Stomach (tissue), 9 donors: ENCODE results near the gene TH. TPM values are rescaled to one million over a fixed set of nuclear protein-coding genes. Genes with fewer than 3 reads are reported as not detected.
"Not testable (repeated sequence)": the region's sequence is repeated elsewhere in the genome, so short reads cannot be mapped to it uniquely, and the experiment has no call there.

Experiments used
- DNase-seq, 2 donors: peaks; one replicate each; pipeline versions ENCODE4 v3.0.0 to v3.0.0-alpha.2; 2013 to 2019
- H3K27ac ChIP-seq, 5 donors: fragments of 200-600 bp in 4 of 5; sonication (generic) in 4 of 5; one replicate each; pipeline ENCODE4 v1.5.1; 2013 to 2019; ENCODE audit warnings: mild to moderate bottlenecking in 1 of 5, moderate library complexity in 1 of 5
- H3K27me3 ChIP-seq, 3 donors: fragments of 200-600 bp; sonication (generic); one replicate each; pipeline ENCODE4 v1.5.1; 2017 to 2019; ENCODE audit warnings: mixed run types in 1 of 3
- H3K36me3 ChIP-seq, 4 donors: fragments of 200-600 bp; sonication (generic); 1 replicate in 3 of 4; 2 replicates in 1 of 4; pipeline ENCODE4 v1.5.1; 2016 to 2019
- H3K4me1 ChIP-seq, 4 donors: fragments of 200-600 bp; sonication (generic); one replicate each; pipeline ENCODE4 v1.5.1; 2016 to 2019
- H3K4me3 ChIP-seq, 4 donors: fragments of 200-600 bp; sonication (generic) in 3 of 4; one replicate each; pipeline ENCODE4 v1.5.1; 2016 to 2019; ENCODE audit warnings: mild to moderate bottlenecking in 1 of 4
- H3K9me3 ChIP-seq, 4 donors: fragments of 200-600 bp; sonication (generic); one replicate each; pipeline ENCODE4 v1.5.1; 2016 to 2019
- CTCF ChIP-seq, 7 experiments: fragments of 450-650 bp in 4 of 7; fragments of 200-600 bp in 3 of 7; sonication (generic) in 3 of 7; IDR thresholded peaks; one replicate each; pipeline ENCODE4 v1.5.1; 2016 to 2019; ENCODE audit warnings: antibody characterized with exemption in 7 of 7, control low read depth in 2 of 7, mild to moderate bottlenecking in 1 of 7
- EP300 ChIP-seq: sonication (generic); formaldehyde crosslinking; IDR thresholded peaks from one replicate; pipeline ENCODE4 v1.6.1; 2017; ENCODE audit warnings: antibody characterized with exemption
- POLR2A ChIP-seq, 4 donors: fragments of 450-650 bp; IDR thresholded peaks; one replicate each; pipeline ENCODE4 v1.6.1; 2016; ENCODE audit warnings: antibody characterized with exemption in 4 of 4, control low read depth in 2 of 4, mild to moderate bottlenecking in 1 of 4, moderate library complexity in 1 of 4
- POLR2AphosphoS5 ChIP-seq, 3 donors: sonication (generic); formaldehyde crosslinking; IDR thresholded peaks; one replicate each; pipeline ENCODE4 v1.6.1; 2016; ENCODE audit warnings: antibody characterized with exemption in 3 of 3
- WGBS, 5 donors: extraction: QIAGEN DNeasy Blood & Tissue Kit in 3 of 5; methylation state at CpG; one replicate each; pipeline versions ENCODE4 v1.1.5 to v1.1.7; 2013 to 2018; 5-methylcytosine and 5-hydroxymethylcytosine counted together
- intact Hi-C: fragments of 100-400 bp; cut with DNase I; formaldehyde crosslinking; loops from one replicate; pipeline ENCODE4 v1.15.1; 2023; ENCODE audit warnings: low total_unique reads
- polyA plus RNA-seq, 3 donors: library from polyadenylated mRNA; stranded (reverse); fragments of 200-250 nt; gene quantifications; one replicate each; pipeline ENCODE4 v1.2.3, GENCODE V29; 2013
- total RNA-seq, 5 donors: library from RNA; depleted of rRNA; stranded (reverse); fragments of >200 nt; gene quantifications; one replicate each; pipeline versions ENCODE4 v1.1.0 to v1.2.3, GENCODE V29; 2014 to 2016
- donor health status: healthy with polysubstance abuse.
- donor health status: Bipolar disorder and iron deficiency.
- donor health status: healthy.

Gene TH
- total and polyA plus RNA-seq, 8 donors = 0.13 to 1.7 TPM; not detected in 6

DNA sequence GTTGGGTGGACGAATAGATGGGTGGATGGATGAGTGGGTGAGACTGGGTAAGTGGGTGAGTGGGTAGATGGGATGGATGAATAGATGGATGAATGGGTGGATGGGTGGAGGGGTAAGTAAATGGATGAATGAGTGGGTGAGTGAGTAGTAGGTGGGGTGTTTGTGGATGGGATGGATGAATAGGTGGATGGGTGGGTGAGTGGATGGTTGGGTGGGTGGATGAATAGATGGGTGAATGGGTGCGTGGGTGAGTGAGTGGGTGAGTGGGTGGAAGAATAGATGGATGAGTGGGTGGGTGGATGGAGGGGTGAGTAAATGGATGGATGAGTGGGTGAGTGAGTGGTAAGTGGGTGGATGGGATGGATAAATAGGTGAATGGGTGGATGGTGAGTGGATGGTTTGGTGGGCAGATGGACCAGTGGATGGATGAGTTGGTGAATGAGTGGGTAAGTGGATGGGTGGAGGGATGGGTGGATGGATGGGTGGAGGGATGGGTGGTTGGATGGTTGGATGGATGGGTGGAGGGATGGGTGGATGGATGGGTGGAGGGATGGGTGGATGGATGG, 45.0 kb downstream of the TH start:
- intact Hi-C loops = no loop called here
- WGBS, 5 donors = 74 to 99% (median 89%) methylated on average over 2 of the region's 2 CpGs
- peaks cover 0 to 67% (median 5%) of the 10 kb centered on the region in 3 donors for H3K27me3 ChIP-seq
- H3K27ac ChIP-seq = no peak overlapping the region
- peaks cover 0 to 8% (median 7%) of the 10 kb centered on the region in 4 donors for H3K4me1 ChIP-seq
- no peak for TF ChIP-seq CTCF (IDR thresholded peaks at IDR 0.05)
- TF ChIP-seq EP300 = no peak
- no peak for TF ChIP-seq POLR2A (IDR thresholded peaks at IDR 0.05)
- peak in 1 of 2 donors; percentile 3 for DNase-seq
- H3K36me3 ChIP-seq = no peaks in the 10 kb centered on the region
- no peak overlapping the region for H3K4me3 ChIP-seq
- no peaks in the 10 kb centered on the region for H3K9me3 ChIP-seq

GRCh38 chr11:2124736-2125484, 46.7 kb downstream of the TH start:
- H3K27ac ChIP-seq, H3K36me3 ChIP-seq, H3K4me3 ChIP-seq, DNase-seq, H3K9me3 ChIP-seq, intact Hi-C loops, H3K4me1 ChIP-seq: not testable (repeated sequence)
- WGBS, 5 donors = 85 to 93% (median 86%) methylated on average over 8 to 10 of the region's 10 CpGs
- peaks cover 0 to 69% (median 9%) of the 10 kb centered on the region in 3 donors for H3K27me3 ChIP-seq

DNA sequence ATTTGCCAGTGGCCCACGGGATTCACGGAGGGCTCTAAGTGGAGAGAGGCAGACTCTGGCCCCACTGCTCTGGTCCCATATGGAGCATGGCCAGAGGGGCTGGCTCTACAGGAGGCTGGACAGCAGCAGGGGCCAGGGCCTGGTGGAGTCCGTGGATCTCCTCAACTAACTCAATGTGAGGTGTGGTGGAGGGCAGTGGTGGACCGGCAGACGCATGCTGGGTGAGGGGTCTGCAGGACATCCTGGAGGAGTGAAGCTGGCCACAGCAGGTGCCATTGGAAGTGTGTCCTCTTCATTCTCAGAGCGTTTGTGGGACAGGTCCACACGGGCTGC, 48.0 kb downstream of the TH start:
- WGBS, 5 donors = 85 to 96% (median 92%) methylated on average over 6 to 7 of the region's 7 CpGs
- TF ChIP-seq POLR2AphosphoS5 (IDR thresholded peaks at IDR 0.05) = no peak
- TF ChIP-seq EP300 = no peak
- no peak for TF ChIP-seq CTCF (IDR thresholded peaks at IDR 0.05)
- no peak for TF ChIP-seq POLR2A (IDR thresholded peaks at IDR 0.05)
- peaks cover 0 to 8% (median 7%) of the 10 kb centered on the region in 4 donors for H3K4me1 ChIP-seq
- intact Hi-C loops = no loop called here
- no peak overlapping the region for H3K27ac ChIP-seq
- no peaks in the 10 kb centered on the region for H3K36me3 ChIP-seq
- no peak for DNase-seq
- no peak overlapping the region for H3K4me3 ChIP-seq
- peaks cover 0 to 64% (median 9%) of the 10 kb centered on the region in 3 donors for H3K27me3 ChIP-seq
- no peaks in the 10 kb centered on the region for H3K9me3 ChIP-seq

GRCh38 chr11:2122907-2123627, 48.5 kb downstream of the TH start:
- 53 to 75% (median 66%) methylated on average over 8 to 13 of the region's 13 CpGs for WGBS, 5 donors
- no peak for TF ChIP-seq CTCF (IDR thresholded peaks at IDR 0.05)
- TF ChIP-seq EP300 = no peak
- no peak for TF ChIP-seq POLR2AphosphoS5 (IDR thresholded peaks at IDR 0.05)
- TF ChIP-seq POLR2A (IDR thresholded peaks at IDR 0.05) = no peak
- peaks cover 0 to 8% (median 7%) of the 10 kb centered on the region in 4 donors for H3K4me1 ChIP-seq
- H3K36me3 ChIP-seq = no peaks in the 10 kb centered on the region
- H3K27ac ChIP-seq = no peak overlapping the region
- DNase-seq = no peak
- H3K27me3 ChIP-seq = peaks cover 0 to 59% (median 9%) of the 10 kb centered on the region in 3 donors
- intact Hi-C loops = no loop called here
- no peak overlapping the region for H3K4me3 ChIP-seq
- H3K9me3 ChIP-seq = no peaks in the 10 kb centered on the region
